HG02970 (cell line): ENCODE data around the gene DNAJC9.

Experiments used
- ATAC-seq: cut with Tn5 transposase; IDR thresholded peaks from one replicate; pipeline ENCODE4 v1.9.1; 2021; ENCODE audit warnings: mild to moderate bottlenecking, moderate library complexity, moderate number of reproducible peaks; ENCODE audit not compliant: unreplicated experiment, low FRiP score

Gene DNAJC9

DNA sequence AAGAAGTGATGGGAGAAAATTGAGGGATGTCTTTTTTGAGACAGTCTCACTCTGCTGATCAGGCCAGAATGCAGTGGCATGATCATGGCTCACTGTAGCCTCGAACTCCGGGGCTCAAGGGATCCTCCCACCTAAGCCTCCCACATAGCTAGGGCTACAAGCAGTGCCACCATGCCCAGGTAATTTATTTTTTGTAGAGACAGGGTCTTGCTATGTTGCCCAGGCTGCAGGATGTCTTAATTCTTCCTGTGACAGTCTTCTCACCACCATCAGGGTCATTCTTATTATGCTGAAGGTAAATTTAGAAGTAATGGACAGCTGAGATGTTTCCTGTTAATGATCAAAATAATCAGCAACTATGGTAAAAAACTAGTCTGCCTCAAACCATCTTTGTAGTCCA is 7.1 kb downstream of the DNAJC9 start:
- no peak for ATAC-seq

DNA sequence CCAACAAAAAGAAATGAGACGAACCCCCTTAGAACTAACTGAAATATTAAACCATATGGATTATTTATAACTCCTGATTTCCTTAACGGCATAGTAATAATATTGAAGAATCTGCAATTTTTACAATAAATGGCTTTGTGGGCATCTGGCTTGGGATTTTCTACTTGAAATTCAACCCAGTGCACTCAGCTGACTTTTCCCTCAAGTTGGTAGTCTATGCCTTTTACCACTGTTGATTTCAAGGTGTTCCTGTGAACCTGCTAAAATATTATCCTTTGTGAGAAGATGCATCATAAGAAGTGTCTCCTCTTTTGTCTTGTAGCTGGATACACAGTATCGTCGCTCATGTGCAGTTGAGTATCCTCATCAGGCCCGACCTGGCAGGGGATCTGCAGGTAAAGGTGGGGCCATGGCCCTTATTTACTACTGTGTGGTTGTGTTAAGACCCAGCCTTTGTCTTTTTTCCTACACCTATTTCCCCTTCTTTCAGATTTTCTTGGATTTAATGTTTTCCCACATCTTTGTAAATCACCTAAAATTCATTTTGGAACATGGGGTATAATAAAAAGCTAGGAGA is 8.0 kb downstream of the DNAJC9 start:
- no peak for ATAC-seq

- ATAC-seq = no peak
Observed at GRCh38 chr10:73234695-73235094, 12.4 kb downstream of the DNAJC9 start.

GRCh38 chr10:73233883-73234282 is 13.2 kb downstream of the DNAJC9 start:
- no peak for ATAC-seq

- no peak for ATAC-seq
Observed at GRCh38 chr10:73232887-73233286, 14.2 kb downstream of the DNAJC9 start.

DNA sequence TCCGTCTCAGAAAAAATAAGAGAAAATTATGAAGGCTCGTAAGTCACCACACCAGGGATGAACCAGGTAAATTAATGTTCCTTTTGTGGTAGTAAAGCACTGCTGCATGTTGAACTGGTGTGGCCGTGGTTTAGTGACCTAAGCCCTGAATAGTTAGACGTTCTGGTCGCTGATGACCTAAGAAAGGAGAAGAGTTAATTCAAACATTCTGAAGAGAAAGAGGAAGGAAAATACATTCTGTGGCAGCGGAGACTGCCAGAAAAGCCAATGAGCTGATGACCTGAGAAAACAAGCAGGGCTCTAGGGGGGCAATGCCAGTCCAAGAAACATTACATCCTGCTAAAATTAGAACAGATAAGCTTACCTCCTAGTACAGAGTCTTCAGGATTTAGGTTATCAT is 17.5 kb downstream of the DNAJC9 start:
- ATAC-seq = no peak

GRCh38 chr10:73228247-73228646 is 18.8 kb downstream of the DNAJC9 start:
- ATAC-seq = no peak

- ATAC-seq = no peak
Observed at GRCh38 chr10:73226663-73227062, 20.4 kb downstream of the DNAJC9 start.

GRCh38 chr10:73225518-73225917 is 21.5 kb downstream of the DNAJC9 start:
- no peak for ATAC-seq

GRCh38 chr10:73220989-73221388 is 26.1 kb downstream of the DNAJC9 start:
- ATAC-seq = no peak

DNA sequence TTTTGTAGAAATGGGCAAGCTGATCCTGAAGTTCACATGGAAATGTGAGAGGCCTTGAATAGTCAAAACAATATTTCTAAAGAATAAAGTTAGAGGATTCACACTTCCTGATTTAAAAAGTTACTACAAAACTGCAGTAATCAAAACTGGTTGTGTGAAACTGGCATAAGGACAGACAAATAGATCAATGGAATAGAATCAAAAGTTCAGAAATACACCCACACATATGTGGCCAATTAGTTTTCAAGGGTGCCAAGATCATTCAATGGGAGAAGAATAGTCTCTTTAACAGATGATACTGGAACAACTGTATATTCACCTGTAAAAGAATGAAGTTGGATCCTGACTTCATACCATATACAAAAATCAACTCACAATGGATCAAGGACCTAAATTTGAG is 27.7 kb downstream of the DNAJC9 start:
- no peak for ATAC-seq

DNA sequence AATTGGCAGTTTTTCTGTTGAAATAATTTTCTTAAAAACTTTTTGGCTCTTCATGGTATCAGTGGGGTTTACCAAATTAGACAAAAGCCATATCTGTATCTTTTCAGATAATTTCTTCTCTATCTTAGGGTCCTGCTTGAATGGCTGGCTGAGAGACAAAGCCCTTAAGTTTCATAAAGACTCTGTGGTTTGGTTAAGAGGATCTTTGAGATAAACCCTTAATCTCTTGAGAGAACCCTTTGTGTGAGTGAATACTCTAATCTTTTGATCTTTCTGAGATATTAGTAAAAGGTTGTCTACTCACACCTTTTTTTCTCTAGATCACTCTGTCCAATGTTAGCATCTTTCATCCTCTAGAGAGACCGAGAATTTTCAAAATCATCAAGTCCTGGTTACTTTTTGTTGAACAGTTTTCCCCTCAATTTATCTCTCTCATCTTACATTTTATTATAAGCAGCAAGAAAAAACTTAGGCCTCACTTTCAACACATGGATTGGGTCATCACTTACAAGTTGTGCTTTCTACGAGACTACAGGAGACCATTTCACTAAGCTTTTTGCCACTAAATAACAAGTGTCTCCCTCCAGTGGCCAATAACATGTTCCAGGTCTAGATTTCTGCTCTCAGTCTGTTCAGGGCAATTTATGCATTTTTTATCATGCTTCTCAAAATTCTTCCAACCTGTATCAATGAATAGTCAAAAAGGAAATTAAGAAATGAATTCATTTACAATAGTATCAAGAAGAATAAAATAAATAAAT is 28.4 kb downstream of the DNAJC9 start:
- no peak for ATAC-seq

- no peak for ATAC-seq
Observed at GRCh38 chr10:73217628-73218027, 29.4 kb downstream of the DNAJC9 start.

DNA sequence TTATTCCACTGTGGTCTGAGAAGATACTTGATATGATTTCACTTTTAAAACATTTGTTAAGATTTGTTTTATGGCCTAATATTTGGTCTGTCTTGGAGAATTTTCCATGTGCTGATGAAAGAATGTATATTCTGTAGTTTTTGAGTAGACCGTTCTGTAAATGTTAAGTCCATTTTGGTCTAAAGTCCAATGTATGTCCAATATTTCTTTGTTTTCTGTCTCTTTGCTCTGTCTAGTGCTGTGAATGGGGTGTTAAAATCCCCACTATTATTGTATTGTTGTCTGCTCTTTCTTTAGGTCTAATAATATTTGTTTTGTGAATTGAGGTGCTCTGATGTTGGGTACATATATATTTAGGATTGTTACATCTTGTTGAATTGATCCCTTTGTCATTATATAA is 31.3 kb downstream of the DNAJC9 start:
- ATAC-seq = no peak

DNA sequence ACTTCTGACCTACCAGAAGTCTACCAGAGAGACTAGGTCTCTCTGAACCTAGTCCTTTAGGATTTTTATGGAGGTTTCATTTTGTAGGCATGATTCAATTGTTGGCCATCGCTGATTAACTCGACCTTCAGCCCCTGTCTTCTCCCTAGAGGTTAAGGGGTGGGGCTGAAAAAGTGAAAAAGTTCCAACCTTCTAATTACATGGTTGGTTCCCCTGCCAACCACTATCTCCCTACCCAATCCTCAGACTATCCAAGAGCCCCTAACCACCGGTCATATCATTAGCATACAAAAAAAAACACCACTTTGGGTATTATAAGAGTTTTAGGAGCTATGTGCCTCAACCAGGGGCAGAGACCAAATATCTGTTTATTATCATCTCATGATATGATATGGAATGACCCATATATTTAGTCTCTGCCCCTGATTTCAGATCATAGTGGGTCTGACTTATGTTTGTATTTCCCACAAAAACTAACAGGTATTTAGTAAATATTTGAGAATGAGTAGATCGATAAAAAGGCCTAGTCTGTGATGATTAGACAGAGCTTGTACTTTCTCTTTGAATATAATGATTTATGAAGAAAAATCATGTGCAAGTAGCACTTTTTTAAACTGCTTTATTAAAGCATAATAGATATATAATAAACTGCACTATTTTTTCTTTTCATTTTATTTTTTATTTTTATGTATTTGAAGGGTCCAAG is 35.8 kb downstream of the DNAJC9 start:
- no peak for ATAC-seq

GRCh38 chr10:73210395-73211105 is 36.5 kb downstream of the DNAJC9 start:
- no peak for ATAC-seq

- no peak for ATAC-seq
Observed at GRCh38 chr10:73209705-73210104, 37.4 kb downstream of the DNAJC9 start.

GRCh38 chr10:73207883-73208282 is 39.2 kb downstream of the DNAJC9 start:
- no peak for ATAC-seq

- ATAC-seq = no peak
Observed at GRCh38 chr10:73206385-73206784, 40.7 kb downstream of the DNAJC9 start.

DNA sequence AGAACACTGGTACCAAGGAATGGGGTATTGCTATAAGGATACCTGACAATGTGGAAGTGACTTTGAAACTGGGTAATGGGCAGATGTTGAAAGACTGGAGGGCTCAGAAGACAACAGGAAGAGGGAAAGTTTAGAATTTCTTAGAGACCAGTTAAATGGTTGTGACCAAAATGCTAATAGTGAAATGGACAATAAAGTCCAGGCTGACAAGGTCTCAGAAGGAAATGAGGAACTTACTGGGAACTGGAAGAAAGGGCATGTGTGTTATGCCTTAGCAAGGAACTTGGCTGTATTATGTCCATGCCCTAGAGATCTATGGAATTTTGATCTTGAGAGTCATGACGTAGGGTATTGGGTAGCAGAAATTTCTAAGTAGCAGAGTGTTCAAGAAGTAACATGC is 41.2 kb downstream of the DNAJC9 start:
- no peak for ATAC-seq

DNA sequence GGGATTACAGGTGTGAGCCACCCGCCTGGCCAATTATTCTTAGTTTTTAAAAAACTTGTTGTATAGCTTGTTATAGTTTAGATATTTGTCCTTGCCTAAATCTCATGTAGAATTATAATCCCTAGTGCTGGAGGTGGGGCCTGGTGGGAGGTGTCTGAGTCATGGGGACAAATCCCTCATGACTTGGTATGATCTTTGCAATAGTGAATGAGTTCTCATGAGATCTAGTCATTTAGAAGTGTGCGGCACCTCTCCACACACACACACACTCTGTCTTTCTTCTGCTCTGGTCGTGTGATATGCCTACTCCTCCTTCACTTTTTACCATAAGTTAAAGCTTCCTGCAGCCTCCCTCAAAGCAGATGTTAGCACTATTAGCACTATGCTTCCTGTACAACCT is 42.0 kb downstream of the DNAJC9 start:
- no peak for ATAC-seq
